ENCODE results near the gene CYTIP.

The CYTIP gene

GRCh38 chr2:157443795-157444640 lies at the start of gene CYTIP:
Gene CYTIP, minus strand, starts transcription at chr2:157444089. Its CDS starts 69 bp downstream, at chr2:157444020.
- DNase-seq (ENCODE audit: low spot score in 2 of 2): peak; percentile 54 to 63

DNA sequence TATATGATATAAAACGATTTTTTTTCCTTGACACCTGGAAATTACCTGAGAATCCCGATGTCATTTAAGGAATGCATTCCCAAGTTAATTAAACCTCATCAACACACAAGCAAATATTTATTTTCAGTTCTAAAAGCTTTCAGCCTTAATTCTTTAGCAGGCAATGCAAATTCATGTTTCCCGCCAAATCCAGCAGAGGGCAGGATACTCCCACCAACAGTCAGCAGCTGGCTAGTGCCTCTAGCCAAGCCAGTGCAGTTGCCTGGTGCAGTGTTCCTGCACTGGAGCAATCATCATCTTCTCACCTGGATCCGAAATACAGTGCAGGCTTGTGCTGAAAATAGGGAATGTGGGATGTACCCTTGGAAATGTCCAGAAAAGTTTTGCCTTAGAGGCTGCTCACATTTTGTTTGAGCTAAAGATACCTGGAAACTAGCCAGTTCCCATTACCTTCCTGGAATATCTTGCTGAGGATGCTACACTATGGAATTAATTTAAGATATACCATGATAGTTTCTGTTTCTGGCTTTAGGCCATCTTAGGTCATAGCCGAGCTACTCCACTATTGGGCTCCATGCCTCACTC lies 48.4 kb upstream of the CYTIP start:
- Mint-ChIP-seq H3K4me1 (peaks cover 6% of the 10 kb centered on the region), H3K27ac (no peak overlapping the region)

More at GRCh38 chr2:157443795-157444640, at the start of gene CYTIP:
- Mint-ChIP-seq H3K27ac (peak within 1 kb of the TSS; percentile 97), H3K9me3 (no peaks in the 10 kb centered on the region), H3K4me1 (peaks cover 36% of the 10 kb centered on the region), H3K36me3 (peaks cover 9% of the 10 kb centered on the region), H3K27me3 (no peaks in the 10 kb centered on the region), H3K4me3 (peak within 1 kb of the TSS; percentile 86)
- peak; percentile 64 for ATAC-seq (ENCODE audit: low read depth)

GRCh38 chr2:157489983-157490382 lies 46.1 kb upstream of the CYTIP start:
- H3K27ac Mint-ChIP-seq: no peak overlapping the region
- no peak for DNase-seq (ENCODE audit: low spot score in 2 of 2)

More for the DNA sequence above, 48.4 kb upstream of the CYTIP start:
- DNase-seq (ENCODE audit: low spot score in 2 of 2): peak; percentile 67 to 69
- Mint-ChIP-seq H3K36me3 (no peaks in the 10 kb centered on the region), H3K4me3 (no peak overlapping the region), H3K27me3 (no peaks in the 10 kb centered on the region), H3K9me3 (no peaks in the 10 kb centered on the region)
- ATAC-seq (ENCODE audit: low read depth): peak; percentile 98

GRCh38 chr2:157488877-157489276 lies 45.0 kb upstream of the CYTIP start:
- no peak overlapping the region for H3K4me3 Mint-ChIP-seq

More at GRCh38 chr2:157489983-157490382, 46.1 kb upstream of the CYTIP start:
- Mint-ChIP-seq H3K27me3 (no peaks in the 10 kb centered on the region), H3K9me3 (no peaks in the 10 kb centered on the region), H3K36me3 (no peaks in the 10 kb centered on the region), H3K4me3 (no peak overlapping the region), H3K4me1 (peaks cover 13% of the 10 kb centered on the region)
- no peak for ATAC-seq (ENCODE audit: low read depth)

GRCh38 chr2:157487747-157488146 lies 43.9 kb upstream of the CYTIP start:
- ATAC-seq (ENCODE audit: low read depth): no peak
- H3K27ac Mint-ChIP-seq: no peak overlapping the region

More at GRCh38 chr2:157488877-157489276, 45.0 kb upstream of the CYTIP start:
- Mint-ChIP-seq H3K4me1 (peaks cover 13% of the 10 kb centered on the region), H3K36me3 (no peaks in the 10 kb centered on the region), H3K27me3 (no peaks in the 10 kb centered on the region), H3K9me3 (no peaks in the 10 kb centered on the region), H3K27ac (no peak overlapping the region)
- DNase-seq (ENCODE audit: low spot score in 2 of 2): no peak
- no peak for ATAC-seq (ENCODE audit: low read depth)

GRCh38 chr2:157487271-157487610 lies 43.4 kb upstream of the CYTIP start:
- Mint-ChIP-seq H3K27me3 (no peaks in the 10 kb centered on the region), H3K4me1 (peaks cover 10% of the 10 kb centered on the region), H3K4me3 (no peak overlapping the region), H3K9me3 (no peaks in the 10 kb centered on the region), H3K36me3 (no peaks in the 10 kb centered on the region), H3K27ac (no peak overlapping the region)
- DNase-seq (ENCODE audit: low spot score in 2 of 2) (no peak), ATAC-seq (ENCODE audit: low read depth) (no peak)

More at GRCh38 chr2:157487747-157488146, 43.9 kb upstream of the CYTIP start:
- Mint-ChIP-seq H3K9me3 (no peaks in the 10 kb centered on the region), H3K27me3 (no peaks in the 10 kb centered on the region), H3K4me3 (no peak overlapping the region), H3K4me1 (peaks cover 12% of the 10 kb centered on the region), H3K36me3 (no peaks in the 10 kb centered on the region)
- no peak for DNase-seq (ENCODE audit: low spot score in 2 of 2)

- H3K27me3 Mint-ChIP-seq: no peaks in the 10 kb centered on the region
- DNase-seq (ENCODE audit: low spot score in 2 of 2) (no peak), ATAC-seq (ENCODE audit: low read depth) (no peak)
- no peak overlapping the region for H3K4me3 Mint-ChIP-seq
- no peaks in the 10 kb centered on the region for H3K36me3 Mint-ChIP-seq
- H3K9me3 Mint-ChIP-seq: no peaks in the 10 kb centered on the region
- no peak overlapping the region for H3K27ac Mint-ChIP-seq
- peaks cover 10% of the 10 kb centered on the region for H3K4me1 Mint-ChIP-seq
Measured at GRCh38 chr2:157486596-157487270, 42.8 kb upstream of the CYTIP start.

- H3K9me3 Mint-ChIP-seq: peaks cover 2% of the 10 kb centered on the region
- peaks cover 8% of the 10 kb centered on the region for H3K4me1 Mint-ChIP-seq
- ATAC-seq (ENCODE audit: low read depth): no peak
- H3K27me3 Mint-ChIP-seq: no peaks in the 10 kb centered on the region
- no peak overlapping the region for H3K4me3 Mint-ChIP-seq
- no peak for DNase-seq (ENCODE audit: low spot score in 2 of 2)
- peak overlapping the region; percentile 11 for H3K27ac Mint-ChIP-seq
- H3K36me3 Mint-ChIP-seq: no peaks in the 10 kb centered on the region
Measured at GRCh38 chr2:157480182-157480961, 36.5 kb upstream of the CYTIP start.

DNA sequence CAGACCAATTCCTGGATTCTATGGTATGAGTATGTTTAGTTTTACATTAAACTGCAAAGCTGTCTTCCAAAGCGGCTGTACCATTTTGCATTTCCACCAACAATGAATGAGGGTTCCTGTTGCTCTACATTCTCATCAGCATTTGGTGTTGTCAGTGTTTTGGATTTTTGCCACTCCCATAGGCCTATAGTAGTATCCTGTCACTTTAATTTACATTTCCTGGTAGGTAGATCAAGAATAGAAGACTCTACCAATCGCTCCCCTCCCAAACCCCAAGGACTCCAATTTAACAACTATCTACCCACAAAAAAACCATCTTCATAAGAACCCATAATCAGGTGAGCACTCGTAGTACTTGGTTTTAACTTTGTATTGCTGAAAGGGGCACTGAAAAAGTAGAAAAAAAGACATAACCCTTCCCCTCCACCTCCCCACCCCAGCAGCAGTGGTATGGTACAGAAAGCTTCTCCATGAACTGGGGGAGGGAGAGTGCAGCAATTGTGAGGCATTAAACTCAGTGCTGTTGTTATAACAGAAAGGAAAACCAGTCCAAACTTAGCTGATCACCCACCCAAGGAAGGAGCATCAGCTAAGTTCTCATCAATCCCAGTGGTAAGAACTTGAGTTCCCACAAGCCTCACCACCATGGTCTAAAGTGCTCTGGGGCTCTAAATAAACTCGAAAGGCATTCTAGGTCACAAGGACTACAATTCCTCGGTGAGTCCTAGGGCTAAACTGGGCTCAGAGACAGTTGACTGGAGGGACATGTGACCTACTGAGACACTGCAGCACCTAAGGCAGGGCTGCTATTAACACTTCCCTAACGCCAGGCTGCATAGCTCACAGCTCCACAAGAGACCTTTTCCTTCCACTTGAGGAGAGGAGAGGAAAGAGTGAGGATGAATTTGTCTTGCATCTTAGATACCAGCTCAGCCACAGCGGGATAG lies 35.5 kb upstream of the CYTIP start:
- H3K36me3 Mint-ChIP-seq: no peaks in the 10 kb centered on the region
- no peak overlapping the region for H3K27ac Mint-ChIP-seq
- H3K9me3 Mint-ChIP-seq: peaks cover 2% of the 10 kb centered on the region
- peaks cover 8% of the 10 kb centered on the region for H3K4me1 Mint-ChIP-seq
- ATAC-seq (ENCODE audit: low read depth) (no peak), DNase-seq (ENCODE audit: low spot score in 2 of 2) (no peak)
- H3K27me3 Mint-ChIP-seq: no peaks in the 10 kb centered on the region
- H3K4me3 Mint-ChIP-seq: no peak overlapping the region

- Mint-ChIP-seq H3K27ac (no peak overlapping the region), H3K4me1 (peaks cover 18% of the 10 kb centered on the region), H3K4me3 (no peak overlapping the region), H3K9me3 (peaks cover 2% of the 10 kb centered on the region), H3K27me3 (no peaks in the 10 kb centered on the region), H3K36me3 (no peaks in the 10 kb centered on the region)
- no peak for ATAC-seq (ENCODE audit: low read depth)
- no peak for DNase-seq (ENCODE audit: low spot score in 2 of 2)
Measured at GRCh38 chr2:157477919-157478318, 34.0 kb upstream of the CYTIP start.

GRCh38 chr2:157476953-157477709 lies 33.2 kb upstream of the CYTIP start:
- Mint-ChIP-seq H3K27ac (no peak overlapping the region), H3K36me3 (no peaks in the 10 kb centered on the region), H3K4me1 (peaks cover 21% of the 10 kb centered on the region), H3K27me3 (no peaks in the 10 kb centered on the region), H3K9me3 (peaks cover 2% of the 10 kb centered on the region), H3K4me3 (no peak overlapping the region)
- ATAC-seq (ENCODE audit: low read depth): no peak
- no peak for DNase-seq (ENCODE audit: low spot score in 2 of 2)

DNA sequence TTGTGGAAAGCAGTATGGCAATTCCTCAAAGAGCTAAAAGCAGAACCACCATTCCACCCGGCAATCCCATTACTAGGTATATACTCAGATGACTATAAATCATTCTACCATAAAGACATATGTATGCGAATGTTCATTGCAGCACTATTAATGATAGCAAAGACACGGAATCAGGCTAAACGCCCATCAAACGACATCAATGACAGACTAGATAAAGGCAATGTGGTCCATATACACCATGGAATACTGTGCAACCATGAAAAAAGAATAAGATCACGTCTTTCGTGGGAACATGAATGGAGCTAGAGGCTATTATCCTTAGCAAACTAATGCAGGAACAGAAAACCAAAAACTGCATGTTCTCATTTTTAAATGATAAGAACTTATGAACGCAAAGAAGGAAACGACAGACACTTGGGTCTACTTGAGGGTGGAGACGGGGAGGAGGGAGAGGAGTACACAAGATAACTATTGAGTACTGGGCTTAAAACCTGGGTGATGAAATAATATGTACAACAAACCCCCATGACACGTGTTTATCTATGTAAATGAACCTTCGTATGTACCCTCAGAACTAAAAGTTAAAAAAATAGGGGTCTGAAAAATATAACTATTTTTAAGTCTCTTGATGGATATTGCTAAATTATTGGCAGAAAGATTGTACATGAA lies 32.0 kb upstream of the CYTIP start:
- Mint-ChIP-seq H3K36me3 (no peaks in the 10 kb centered on the region), H3K4me1 (peaks cover 24% of the 10 kb centered on the region), H3K27ac (no peak overlapping the region), H3K27me3 (no peaks in the 10 kb centered on the region), H3K9me3 (peaks cover 2% of the 10 kb centered on the region), H3K4me3 (no peak overlapping the region)
- ATAC-seq (ENCODE audit: low read depth) (no peak), DNase-seq (ENCODE audit: low spot score in 2 of 2) (no peak)

All from memory B cell (primary cell).